Measurements from ENCODE around the gene CRIP3. TPM values are rescaled to one million over a fixed set of nuclear protein-coding genes. Genes with fewer than 3 reads are reported as not detected.

The CRIP3 gene
- total and polyA plus RNA-seq, 2 of the 13 experiments (the other 11 are each of a cell fraction or from before 2014, with no cell fraction given), result 6.3 to 9.3 TPM

GRCh38 chr6:43297644-43298564, 10.7 kb downstream of the CRIP3 start, which contains the start of gene SLC22A7 (continued):
- TF ChIP-seq ZNF362 (CRISPR knock-in tag; IDR thresholded peaks at IDR 0.05; ENCODE audit: borderline replicate concordance) (0 out of 2 replicates have a peak, but pooled peaks have one; percentile 39), DR1 (CRISPR knock-in tag; IDR thresholded peaks at IDR 0.05) (peak; percentile 59; the same call in 1 of the 2 replicates), POLR2A (IDR thresholded peaks at IDR 0.05; ENCODE audit: insufficient read depth in 1 of 2, low read depth in 2 of 2, low read length in 2 of 2) (peak in 1 of 2 experiments; percentile 77; a peak in 2 of 4 replicates), ZNF121 (CRISPR knock-in tag; IDR thresholded peaks at IDR 0.05) (peak; percentile 65; the same call in 1 of the 2 replicates), PHF20 (CRISPR knock-in tag; IDR thresholded peaks at IDR 0.05) (peak; percentile 44; the same call in 1 of the 2 replicates), NCOA2 (CRISPR knock-in tag; IDR thresholded peaks at IDR 0.05) (0 out of 2 replicates have a peak, but pooled peaks have one; percentile 46), CHD4 (IDR thresholded peaks at IDR 0.05; ENCODE audit: borderline replicate concordance, low read length) (0 out of 2 replicates have a peak, but pooled peaks have one; percentile 29), ZNF772 (CRISPR knock-in tag; IDR thresholded peaks at IDR 0.05) (0 out of 2 replicates have a peak, but pooled peaks have one; percentile 29), ARID4A (CRISPR knock-in tag; IDR thresholded peaks at IDR 0.05; ENCODE audit: borderline replicate concordance) (peak; percentile 49; the same call in 1 of the 2 replicates), MBD4 (IDR thresholded peaks at IDR 0.05; ENCODE audit: borderline replicate concordance, low read length) (no peak), PAX8 (CRISPR knock-in tag; IDR thresholded peaks at IDR 0.05; ENCODE audit: borderline replicate concordance) (0 out of 2 replicates have a peak, but pooled peaks have one; percentile 71), ZNF414 (CRISPR knock-in tag; IDR thresholded peaks at IDR 0.05) (0 out of 2 replicates have a peak, but pooled peaks have one; percentile 19), ZNF607 (CRISPR knock-in tag; IDR thresholded peaks at IDR 0.05; ENCODE audit: borderline replicate concordance) (no peak), NR2F6 (IDR thresholded peaks at IDR 0.05) (peak; percentile 76), NR2F6 (CRISPR knock-in tag; IDR thresholded peaks at IDR 0.05) (peak; percentile 75)
- TF ChIP-seq, protein P1, sequence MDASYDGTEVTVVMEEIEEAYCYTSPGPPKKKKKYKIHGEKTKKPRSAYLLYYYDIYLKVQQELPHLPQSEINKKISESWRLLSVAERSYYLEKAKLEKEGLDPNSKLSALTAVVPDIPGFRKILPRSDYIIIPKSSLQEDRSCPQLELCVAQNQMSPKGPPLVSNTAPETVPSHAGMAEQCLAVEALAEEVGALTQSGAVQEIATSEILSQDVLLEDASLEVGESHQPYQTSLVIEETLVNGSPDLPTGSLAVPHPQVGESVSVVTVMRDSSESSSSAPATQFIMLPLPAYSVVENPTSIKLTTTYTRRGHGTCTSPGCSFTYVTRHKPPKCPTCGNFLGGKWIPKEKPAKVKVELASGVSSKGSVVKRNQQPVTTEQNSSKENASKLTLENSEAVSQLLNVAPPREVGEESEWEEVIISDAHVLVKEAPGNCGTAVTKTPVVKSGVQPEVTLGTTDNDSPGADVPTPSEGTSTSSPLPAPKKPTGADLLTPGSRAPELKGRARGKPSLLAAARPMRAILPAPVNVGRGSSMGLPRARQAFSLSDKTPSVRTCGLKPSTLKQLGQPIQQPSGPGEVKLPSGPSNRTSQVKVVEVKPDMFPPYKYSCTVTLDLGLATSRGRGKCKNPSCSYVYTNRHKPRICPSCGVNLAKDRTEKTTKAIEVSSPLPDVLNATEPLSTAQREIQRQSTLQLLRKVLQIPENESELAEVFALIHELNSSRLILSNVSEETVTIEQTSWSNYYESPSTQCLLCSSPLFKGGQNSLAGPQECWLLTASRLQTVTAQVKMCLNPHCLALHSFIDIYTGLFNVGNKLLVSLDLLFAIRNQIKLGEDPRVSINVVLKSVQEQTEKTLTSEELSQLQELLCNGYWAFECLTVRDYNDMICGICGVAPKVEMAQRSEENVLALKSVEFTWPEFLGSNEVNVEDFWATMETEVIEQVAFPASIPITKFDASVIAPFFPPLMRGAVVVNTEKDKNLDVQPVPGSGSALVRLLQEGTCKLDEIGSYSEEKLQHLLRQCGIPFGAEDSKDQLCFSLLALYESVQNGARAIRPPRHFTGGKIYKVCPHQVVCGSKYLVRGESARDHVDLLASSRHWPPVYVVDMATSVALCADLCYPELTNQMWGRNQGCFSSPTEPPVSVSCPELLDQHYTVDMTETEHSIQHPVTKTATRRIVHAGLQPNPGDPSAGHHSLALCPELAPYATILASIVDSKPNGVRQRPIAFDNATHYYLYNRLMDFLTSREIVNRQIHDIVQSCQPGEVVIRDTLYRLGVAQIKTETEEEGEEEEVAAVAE (CRISPR knock-in tag; IDR thresholded peaks at IDR 0.05; ENCODE audit: borderline replicate concordance), result 0 out of 2 replicates have a peak, but pooled peaks have one; percentile 42
